Stimulated activated CD8-positive, alpha-beta memory T cell treated with anti-CD3 and anti-CD28 coated beads, Interleukin-7, amount 100 ng/mL, for 48 hours (primary cell): ENCODE results near the gene TMEM271.
"Not testable (repeated sequence)": the region's sequence is repeated elsewhere in the genome, so short reads cannot be mapped to it uniquely, and the experiment has no call there.

Source experiments
- DNase-seq, 2 donors: peaks; one replicate each; pipeline ENCODE4 v3.0.0-alpha.2; 2020; ENCODE audit warnings: low read depth in 1 of 2; ENCODE audit errors: extremely low read depth in 1 of 2

The TMEM271 gene

GRCh38 chr4:566508-567295 lies 9.4 kb downstream of the TMEM271 start:
- no peak for DNase-seq

- DNase-seq = no peak
These were observed 10.1 kb downstream of the TMEM271 start for GRCh38 chr4:566035-566434.

- DNase-seq = not testable (repeated sequence)
These were observed 10.5 kb downstream of the TMEM271 start for GRCh38 chr4:565614-566013.

- not testable (repeated sequence) for DNase-seq
These were observed 13.6 kb downstream of the TMEM271 start for GRCh38 chr4:562458-562857.

GRCh38 chr4:561426-561825 lies 14.7 kb downstream of the TMEM271 start:
- no peak for DNase-seq

- no peak for DNase-seq
These were observed 15.3 kb downstream of the TMEM271 start for GRCh38 chr4:560731-561291.

- no peak for DNase-seq
These were observed 16.0 kb downstream of the TMEM271 start for GRCh38 chr4:560061-560460.

- no peak for DNase-seq
These were observed 20.4 kb downstream of the TMEM271 start for GRCh38 chr4:555566-556275.

GRCh38 chr4:554793-555320 lies 21.2 kb downstream of the TMEM271 start:
- DNase-seq = not testable (repeated sequence)

- DNase-seq = no peak
These were observed 24.1 kb downstream of the TMEM271 start for GRCh38 chr4:552019-552418.

- DNase-seq = not testable (repeated sequence)
These were observed 25.8 kb downstream of the TMEM271 start for GRCh38 chr4:550268-550667.

- no peak for DNase-seq
These were observed 27.1 kb downstream of the TMEM271 start for GRCh38 chr4:548976-549375.

GRCh38 chr4:545612-546011 lies 30.5 kb downstream of the TMEM271 start:
- DNase-seq = no peak

GRCh38 chr4:544386-545105 lies 31.5 kb downstream of the TMEM271 start:
- no peak for DNase-seq

- DNase-seq = no peak
These were observed 34.8 kb downstream of the TMEM271 start for GRCh38 chr4:541271-541670.

- no peak for DNase-seq
These were observed 37.5 kb downstream of the TMEM271 start for GRCh38 chr4:538542-539142.

- no peak for DNase-seq
These were observed 38.4 kb downstream of the TMEM271 start for GRCh38 chr4:537436-538264.

GRCh38 chr4:536351-536972 lies 39.6 kb downstream of the TMEM271 start:
- DNase-seq = no peak

- no peak for DNase-seq
These were observed 40.2 kb downstream of the TMEM271 start for GRCh38 chr4:535924-536281.
